Retinal pigment epithelial cell (primary cell): ENCODE results near the gene ARID5B.

Source experiments
- DNase-seq: peaks from one replicate; pipeline ENCODE4 v3.0.0-alpha.2; 2010; ENCODE audit warnings: low read depth
- H3K4me3 ChIP-seq: 2 replicates; pipeline ENCODE4 v1.5.1; 2011; ENCODE audit warnings: mild to moderate bottlenecking, low read length, control low read depth, moderate library complexity
- CTCF ChIP-seq: conservative IDR thresholded peaks from 2 replicates; pipeline ENCODE4 v1.5.1; 2011; ENCODE audit warnings: low read depth, low read length, control low read depth, inconsistent platforms

The ARID5B gene

GRCh38 chr10:61951144-61951483, 49.6 kb downstream of the ARID5B start:
- TF ChIP-seq CTCF, result no peak
- DNase-seq, result no peak
- H3K4me3 ChIP-seq, result no peak overlapping the region

GRCh38 chr10:61952028-61952674, 50.7 kb downstream of the ARID5B start:
- DNase-seq, result no peak
- H3K4me3 ChIP-seq, result no peak overlapping the region
- TF ChIP-seq CTCF, result no peak

- no peak for DNase-seq
- TF ChIP-seq CTCF, result no peak
- H3K4me3 ChIP-seq, result no peak overlapping the region
Observed at GRCh38 chr10:61953183-61953582, 51.7 kb downstream of the ARID5B start.

- no peak for TF ChIP-seq CTCF
- no peak overlapping the region for H3K4me3 ChIP-seq
- no peak for DNase-seq
Observed at GRCh38 chr10:61957806-61958205, 56.3 kb downstream of the ARID5B start.

GRCh38 chr10:61958311-61958710, 56.8 kb downstream of the ARID5B start:
- no peak for DNase-seq
- TF ChIP-seq CTCF, result no peak
- H3K4me3 ChIP-seq, result no peak overlapping the region

- no peak for TF ChIP-seq CTCF
- H3K4me3 ChIP-seq, result no peak overlapping the region
- DNase-seq, result no peak
Observed at GRCh38 chr10:61958805-61959204, 57.3 kb downstream of the ARID5B start.

- DNase-seq, result no peak
- H3K4me3 ChIP-seq, result no peak overlapping the region
- no peak for TF ChIP-seq CTCF
Observed at GRCh38 chr10:61959814-61960213, 58.3 kb downstream of the ARID5B start.
